SK-N-MC (cell line): Measurements from ENCODE around the gene DISC1.

Experiments
- EZH2 ChIP-seq: fragments of 200-600 bp; sonication (generic); IDR thresholded peaks from one replicate; pipeline ENCODE4 v1.6.1; 2017; ENCODE audit warnings: antibody characterized with exemption
- POLR2AphosphoS5 ChIP-seq: IDR thresholded peaks from 2 replicates; pipeline ENCODE4 v1.6.1; 2012; ENCODE audit warnings: mild to moderate bottlenecking, low read depth, low read length, borderline replicate concordance

- no peak for TF ChIP-seq EZH2
- no peak for TF ChIP-seq POLR2AphosphoS5
These were observed 349.6 kb downstream of the DISC1 start for GRCh38 chr1:231976231-231976630.
